NCI-H2029 treated with DMSO at 0.1 percent for 48 hours (cell line): ENCODE data around the gene ZNF747.
A peak's percentile ranks its signal among the peaks of the same experiment; 100 is the strongest.

ENCODE experiments used
- DNase-seq: peaks from one replicate; lab custom pipeline; 2025; lab: John Stamatoyannopoulos, UW

ZNF747 gene

GRCh38 chr16:30534368-30535105 lies at the start of gene ZNF747:
ZNF747 (minus strand) TSS chr16:30534858; CDS start chr16:30534679, 179 bp downstream.
- DNase-seq, result peak; percentile 46

DNA sequence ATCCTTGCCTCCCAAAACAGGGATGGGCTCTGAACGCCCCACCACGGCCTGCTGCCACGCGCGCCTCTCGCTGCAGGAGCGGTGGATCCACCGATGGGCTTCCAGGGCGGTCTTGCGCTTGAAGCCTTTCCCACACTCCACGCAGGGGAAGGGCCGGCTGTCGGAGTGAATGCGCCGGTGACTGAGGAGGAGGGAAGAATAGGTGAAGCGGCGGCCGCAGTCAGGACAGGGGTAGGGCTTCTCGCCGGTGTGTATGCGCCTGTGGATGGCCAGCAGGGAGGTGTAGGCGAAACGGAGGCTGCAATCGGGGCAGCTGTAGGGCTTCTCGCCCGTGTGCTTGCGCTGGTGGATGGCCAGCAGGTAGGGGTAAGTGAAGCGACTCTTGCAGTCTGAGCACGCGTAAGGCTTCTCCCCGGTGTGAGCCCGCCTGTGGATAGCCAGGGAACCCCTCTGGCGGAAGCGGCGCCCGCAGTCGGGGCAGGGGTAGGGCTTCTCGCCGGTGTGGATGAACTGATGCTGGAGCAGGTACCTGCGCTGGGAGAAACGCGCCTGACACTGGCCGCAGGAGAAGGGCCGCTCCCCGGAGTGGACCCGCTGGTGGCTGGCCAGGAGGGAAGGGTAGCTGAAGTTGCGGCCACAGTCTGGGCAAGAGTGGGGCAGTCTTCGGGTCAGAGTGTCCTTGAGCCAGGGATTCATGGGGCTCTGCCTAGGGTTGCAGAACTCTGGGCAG lies 48.1 kb upstream of the ZNF747 start:
- no peak for DNase-seq

DNA sequence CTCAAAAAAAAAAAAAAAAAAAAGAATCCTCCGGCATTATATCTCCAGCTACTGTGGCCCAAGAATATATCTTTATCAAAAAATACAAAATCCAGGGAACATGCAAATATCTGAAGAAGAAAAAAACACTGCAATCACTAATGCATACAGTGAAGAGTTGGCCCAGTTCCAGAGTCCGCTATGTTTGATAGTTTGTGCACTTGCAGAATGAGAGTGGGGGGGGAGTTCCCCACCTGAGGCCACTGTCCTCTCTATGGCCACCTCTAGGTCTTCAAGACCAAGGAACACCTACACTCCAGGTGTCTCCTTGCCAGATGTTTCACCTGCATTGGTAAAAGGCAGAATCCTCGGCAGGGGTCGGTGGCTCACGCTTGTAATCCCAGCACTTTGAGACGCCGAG lies 46.8 kb upstream of the ZNF747 start:
- DNase-seq, result no peak

GRCh38 chr16:30574678-30575077 lies 40.0 kb upstream of the ZNF747 start:
- DNase-seq, result no peak

DNA sequence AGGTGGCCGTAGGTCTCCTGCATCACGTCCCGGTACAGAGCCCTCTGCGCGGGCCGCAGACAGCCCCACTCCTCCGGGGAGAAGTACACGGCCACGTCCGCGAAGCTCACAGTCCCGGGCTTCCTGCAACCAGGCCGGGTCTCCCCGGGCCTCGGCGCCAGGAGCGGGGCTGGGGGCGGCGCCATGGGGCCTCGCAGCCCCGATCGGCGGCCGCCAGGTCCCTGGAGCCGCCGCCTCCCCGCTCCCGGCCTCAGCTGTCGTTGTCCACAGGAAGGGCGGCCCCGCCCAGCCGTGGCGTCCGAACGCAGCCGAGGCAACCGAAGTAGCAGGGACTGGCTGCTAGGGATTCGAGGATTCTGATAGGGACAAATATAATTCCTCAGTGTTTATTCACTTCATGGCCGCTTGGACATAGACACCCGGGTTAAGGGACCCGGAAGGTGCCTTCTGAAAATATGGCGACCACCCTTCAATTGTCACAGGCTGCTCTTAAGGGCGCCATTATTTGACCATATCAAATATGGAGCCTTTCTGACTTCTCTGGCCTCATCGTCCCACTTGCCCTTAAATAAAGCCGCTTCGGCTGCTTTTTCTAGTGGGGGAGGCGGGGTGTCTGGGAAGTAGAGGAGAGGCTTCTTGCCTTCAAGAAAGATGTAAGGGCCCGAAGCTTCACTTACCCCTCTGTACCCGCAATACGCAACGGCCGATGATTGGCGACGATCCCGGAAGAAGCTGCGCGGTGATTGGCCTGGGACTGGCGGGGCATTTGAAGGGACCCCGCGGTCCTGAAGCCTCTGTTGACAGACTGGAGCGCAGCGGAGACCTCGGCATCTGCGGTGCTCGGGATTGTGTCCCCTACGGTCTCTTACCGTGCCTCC lies 37.0 kb upstream of the ZNF747 start, which contains the start of gene ZNF688:
TSS of gene ZNF688 (minus strand) at position 270 of the 878 bp plus-strand sequence. CDS start at position 185, 85 bp downstream.
- peak; percentile 68 for DNase-seq

DNA sequence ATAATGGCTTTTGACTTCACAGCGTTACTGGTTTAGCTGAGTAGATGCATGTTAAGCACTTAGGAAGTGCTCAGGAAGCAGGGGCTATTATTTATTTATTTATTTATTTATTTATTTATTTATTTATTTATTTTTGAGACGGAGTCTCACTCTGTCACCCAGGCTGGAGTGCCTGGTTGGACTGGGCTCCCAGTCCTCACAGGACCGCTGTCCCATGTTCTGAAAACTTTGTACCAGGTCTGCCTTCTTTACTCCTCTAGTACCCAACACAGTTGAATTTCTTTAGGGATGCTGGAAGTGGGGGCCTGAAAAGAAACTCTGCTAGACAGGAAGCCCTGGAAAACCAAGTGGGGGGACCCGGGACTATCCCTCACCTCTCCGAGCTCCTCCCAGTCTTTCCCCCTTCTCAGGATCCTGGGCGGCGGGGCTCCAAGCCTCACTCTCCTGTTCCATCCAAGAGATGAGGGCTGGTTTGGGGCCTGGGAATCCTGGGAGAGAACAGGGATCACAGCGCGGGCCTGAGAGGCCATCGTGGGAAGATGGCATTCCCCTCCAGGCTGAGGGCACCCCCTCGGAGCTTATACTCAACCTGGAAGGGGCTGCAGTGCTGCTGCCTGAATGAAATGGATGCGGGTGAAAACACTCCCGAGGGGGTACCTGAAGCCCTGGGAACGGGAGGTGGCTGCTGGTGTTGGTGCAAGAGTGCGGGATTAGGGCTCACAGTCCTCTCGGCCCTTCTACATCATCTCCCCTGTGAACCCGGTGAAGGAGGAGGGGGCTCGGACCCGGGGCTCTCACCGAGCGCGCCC lies 36.2 kb upstream of the ZNF747 start:
- DNase-seq, result no peak

GRCh38 chr16:30569746-30570635 lies 35.3 kb upstream of the ZNF747 start:
- no peak for DNase-seq

GRCh38 chr16:30569281-30569680 lies 34.6 kb upstream of the ZNF747 start:
- no peak for DNase-seq

- DNase-seq, result no peak
Observed at GRCh38 chr16:30567991-30568638, 33.5 kb upstream of the ZNF747 start.

GRCh38 chr16:30567160-30567990 lies 32.7 kb upstream of the ZNF747 start:
- no peak for DNase-seq

GRCh38 chr16:30566531-30566930 lies 31.9 kb upstream of the ZNF747 start:
- DNase-seq, result no peak

- no peak for DNase-seq
Observed at GRCh38 chr16:30565984-30566383, 31.3 kb upstream of the ZNF747 start.

- DNase-seq, result no peak
Observed at GRCh38 chr16:30565526-30565925, 30.9 kb upstream of the ZNF747 start.

GRCh38 chr16:30562021-30562420 lies 27.4 kb upstream of the ZNF747 start:
- no peak for DNase-seq

GRCh38 chr16:30561089-30561816 lies 26.6 kb upstream of the ZNF747 start:
- DNase-seq, result no peak

GRCh38 chr16:30559690-30560089 lies 25.0 kb upstream of the ZNF747 start:
- no peak for DNase-seq

DNA sequence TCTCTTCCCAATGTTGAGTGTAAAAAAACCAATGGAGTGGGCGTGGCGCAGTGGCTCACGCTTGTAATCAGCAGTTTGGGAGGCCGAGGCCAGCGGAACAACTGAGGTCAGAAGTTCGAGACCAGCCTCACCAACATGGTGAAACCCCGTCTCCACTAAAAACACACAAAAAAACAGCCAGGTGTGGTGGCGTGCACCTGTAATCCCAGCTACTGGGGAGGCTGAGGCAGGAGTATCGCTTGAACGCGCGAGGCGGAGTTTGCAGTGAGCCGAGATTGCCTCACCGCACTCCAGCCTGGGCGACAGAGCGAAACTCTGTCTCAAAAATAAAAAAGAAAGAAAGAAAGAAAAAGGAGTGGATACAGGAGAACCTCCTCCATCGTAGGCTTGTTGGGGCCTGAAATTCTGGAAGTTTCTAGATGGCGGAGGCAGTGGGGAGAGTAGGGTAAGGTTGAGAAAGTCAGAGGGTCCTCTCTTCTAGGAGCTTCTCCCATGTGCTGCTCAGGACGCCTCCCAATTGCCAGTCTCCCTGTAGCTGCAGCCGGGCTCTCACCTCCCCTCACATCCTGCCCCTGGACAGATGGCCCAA lies 24.2 kb upstream of the ZNF747 start:
- no peak for DNase-seq
